Endothelial cell of umbilical vein (primary cell): ENCODE data around the gene NRG3. TPM values are rescaled to one million over a fixed set of nuclear protein-coding genes. Genes with fewer than 3 reads are reported as not detected.

Experiments used
- BruUV-seq: library from RNA; stranded (reverse); fragments of 400-500 nt; replicated peaks from 2 replicates; lab custom pipeline; 2021; lab: Mats Ljungman, UMichigan
- CTCF ChIA-PET: fragments of 300-600, 350-600 bp; sonication (Branson Sonifier 250); formaldehyde crosslinking; loops from one replicate; lab custom pipeline; 2021; ENCODE audit warnings: antibody characterized with exemption, inconsistent platforms; lab: Charles Lee
- POLR2A ChIA-PET: fragments of 300-600, 350-600 bp; sonication (Branson Sonifier 250); formaldehyde crosslinking; loops from one replicate; lab custom pipeline; 2021; ENCODE audit warnings: antibody characterized with exemption, inconsistent platforms; lab: Charles Lee
- DNase-seq: peaks from one replicate; pipeline ENCODE4 v3.0.0-alpha.2; 2011; ENCODE audit warnings: low read depth, low spot score
- FAIRE-seq: peaks from 2 replicates; lab custom pipeline; 2011; peaks lifted over from hg19 to GRCh38; lab: Jason Lieb, UNC
- H2AFZ ChIP-seq: 2 replicates; pipeline ENCODE4 v1.6.0; 2012; ENCODE audit warnings: low read depth, low read length, control low read depth, inconsistent platforms
- H3K27ac ChIP-seq: 2 replicates; pipeline ENCODE4 v1.5.1; 2011; ENCODE audit warnings: low read depth, mild to moderate bottlenecking, control low read depth, low read length, moderate library complexity; ENCODE audit not compliant: insufficient read depth
- H3K27me3 ChIP-seq, 2 experiments: 2 replicates each; pipeline versions ENCODE4 v1.6.0 to v1.6.1; 2011; ENCODE audit warnings: low read length in 2 of 2, mixed read lengths in 1 of 2; ENCODE audit not compliant: control insufficient read depth in 2 of 2, insufficient read depth in 2 of 2
- H3K36me3 ChIP-seq, 2 experiments: 2 replicates in 1 of 2; 3 replicates in 1 of 2; pipeline ENCODE4 v1.5.1; 2011; ENCODE audit warnings: low read length in 2 of 2, mild to moderate bottlenecking in 1 of 2, moderate library complexity in 1 of 2; ENCODE audit not compliant: control insufficient read depth in 2 of 2, insufficient read depth in 2 of 2; ENCODE audit errors: extremely low read depth in 1 of 2
- H3K4me1 ChIP-seq: 3 replicates; pipeline ENCODE4 v1.5.1; 2011; ENCODE audit warnings: mild to moderate bottlenecking, low read length; ENCODE audit not compliant: control insufficient read depth, insufficient read depth; ENCODE audit errors: extremely low read depth
- H3K4me2 ChIP-seq: 2 replicates; pipeline ENCODE4 v1.6.1; 2011; ENCODE audit warnings: low read length, control low read depth, mixed read lengths; ENCODE audit not compliant: insufficient read depth
- H3K4me3 ChIP-seq, 3 experiments: fragments of 200-600 bp in 1 of 3; sonication (generic), shearing (Covaris generic) in 1 of 3; replicated peaks in 1 of 3; 2 replicates each; pipeline ENCODE4 v1.5.1; 2011 to 2016; ENCODE audit warnings: control low read depth in 3 of 3, low read length in 3 of 3, mild to moderate bottlenecking in 2 of 3, inconsistent platforms in 1 of 3, low read depth in 1 of 3, moderate library complexity in 1 of 3; ENCODE audit not compliant: insufficient read depth in 1 of 3
- H3K79me2 ChIP-seq: 2 replicates; pipeline ENCODE4 v1.6.0; 2012; ENCODE audit warnings: low read length, inconsistent platforms; ENCODE audit not compliant: control insufficient read depth, insufficient read depth
- H3K9ac ChIP-seq: replicated peaks from 2 replicates; pipeline ENCODE3; 2011; ENCODE audit warnings: low read length, control low read depth; ENCODE audit not compliant: insufficient read depth; ENCODE audit errors: extremely low read depth
- H3K9me1 ChIP-seq: replicated peaks from 3 replicates; pipeline ENCODE4 v1.6.0; 2011; ENCODE audit warnings: mild to moderate bottlenecking, low read length; ENCODE audit not compliant: control insufficient read depth, insufficient read depth; ENCODE audit errors: extremely low read depth
- H3K9me3 ChIP-seq: replicated peaks from 2 replicates; pipeline ENCODE4 v1.5.1; 2012; ENCODE audit warnings: low read length, inconsistent platforms; ENCODE audit not compliant: control insufficient read depth, insufficient read depth
- H4K20me1 ChIP-seq: replicated peaks from 2 replicates; pipeline ENCODE3; 2011; ENCODE audit warnings: mild to moderate bottlenecking, low read length; ENCODE audit not compliant: control insufficient read depth, insufficient read depth; ENCODE audit errors: extremely low read depth
- EZH2 ChIP-seq: IDR thresholded peaks from 2 replicates; pipeline ENCODE4 v1.6.1; 2012; ENCODE audit warnings: borderline replicate concordance, low read depth, mild to moderate bottlenecking, moderate library complexity, low read length, inconsistent platforms; ENCODE audit not compliant: severe bottlenecking
- FOS ChIP-seq: IDR thresholded peaks from 2 replicates; pipeline ENCODE4 v1.6.1; 2011; ENCODE audit warnings: mild to moderate bottlenecking, low read length, moderate library complexity, borderline replicate concordance; ENCODE audit not compliant: insufficient read depth
- JUN ChIP-seq: IDR thresholded peaks from 2 replicates; pipeline ENCODE4 v1.6.1; 2011; ENCODE audit warnings: borderline replicate concordance, low read depth; ENCODE audit not compliant: insufficient read length, insufficient read depth
- MAX ChIP-seq: IDR thresholded peaks from 2 replicates; pipeline ENCODE4 v1.6.1; 2011; ENCODE audit not compliant: insufficient read depth, insufficient read length
- MYC ChIP-seq: IDR thresholded peaks from one replicate; pipeline ENCODE4 v1.6.1; 2011; ENCODE audit warnings: mild to moderate bottlenecking, low read depth, low read length
- POLR2A ChIP-seq: IDR thresholded peaks from 2 replicates; pipeline ENCODE4 v1.6.1; 2012; ENCODE audit warnings: low read depth, mild to moderate bottlenecking, control low read depth, low read length
- POLR2AphosphoS5 ChIP-seq: IDR thresholded peaks from 2 replicates; pipeline ENCODE4 v1.6.1; 2012; ENCODE audit warnings: low read depth, mild to moderate bottlenecking, control low read depth, low read length, moderate library complexity; ENCODE audit not compliant: insufficient read depth
- dilution Hi-C: fragments of 300-500 bp; cut with MboI; formaldehyde crosslinking; loops from one replicate; pipeline ENCODE4 v1.15.0; 2019; ENCODE audit warnings: low sequenced_read_pairs; ENCODE audit not compliant: extremely low pct_ligation_motif_present
- intact Hi-C: fragments of 100-400 bp; cut with micrococcal nuclease; formaldehyde crosslinking; loops from one replicate; pipeline ENCODE4 v1.10.0; 2022
- polyA plus RNA-seq, 4 experiments: library from polyadenylated mRNA; depleted of rRNA in 3 of 4; stranded (reverse) in 3 of 4; unstranded in 1 of 4; fragments of >200 nt; gene quantifications; 2 replicates each; pipeline versions ENCODE4 v1.2.1 to v1.2.3, GENCODE V29; 2011 to 2012; ENCODE audit warnings: missing spikeins in 1 of 4
- total RNA-seq: library from RNA; stranded (reverse); gene quantifications from 2 replicates; pipeline ENCODE4 v1.2.3, GENCODE V29; 2021
- TF ChIP-seq, protein P1 (sequence below), 2 donors: IDR thresholded peaks; 1 replicate in 1 of 2; 2 replicates in 1 of 2; pipeline ENCODE4 v1.5.1; 2011; ENCODE audit warnings: low read length in 2 of 2, mild to moderate bottlenecking in 2 of 2, moderate library complexity in 2 of 2, control low read depth in 1 of 2, inconsistent platforms in 1 of 2, low read depth in 1 of 2; ENCODE audit not compliant: insufficient read depth in 1 of 2; ENCODE audit errors: extremely low read depth in 1 of 2

Gene NRG3
- total and polyA plus RNA-seq, 2 donors (not counting 3 experiments of a cell fraction or from before 2014, with no cell fraction given) = 1.9 to 3.9 TPM

DNA sequence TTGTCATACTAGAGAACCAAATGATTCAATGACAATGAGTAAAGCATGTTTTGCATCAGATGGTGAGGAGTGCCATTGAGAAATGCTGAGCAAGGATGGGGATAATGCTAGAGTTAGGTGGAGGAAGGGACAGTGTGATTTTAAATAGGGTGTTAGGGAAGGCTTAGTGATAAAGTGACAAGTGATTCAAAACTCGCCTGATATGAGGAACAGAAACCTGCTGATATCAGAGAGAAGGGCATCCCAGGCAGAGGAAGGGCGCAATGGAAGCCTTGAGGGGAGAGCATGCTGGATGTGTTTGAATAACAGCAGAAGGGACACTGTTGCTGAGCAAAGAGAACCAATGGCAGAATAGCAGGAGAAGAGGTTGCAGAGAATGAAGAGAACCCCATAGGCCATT is 196.2 kb downstream of the NRG3 start:
- dilution Hi-C loops (no loop called here), intact Hi-C loops (no loop called here)
- Histone ChIP-seq H3K9me1 (no peaks in the 10 kb centered on the region), H3K27me3 (no peaks in the 10 kb centered on the region), H4K20me1 (no peaks in the 10 kb centered on the region), H3K36me3 (no peaks in the 10 kb centered on the region), H3K4me3 (no peak overlapping the region), H2AFZ (no peak overlapping the region), H3K27ac (no peak overlapping the region), H3K4me2 (no peak overlapping the region), H3K9me3 (no peaks in the 10 kb centered on the region), H3K4me1 (peaks cover 5% of the 10 kb centered on the region), H3K79me2 (no peaks in the 10 kb centered on the region), H3K9ac (no peak overlapping the region)
- BruUV-seq = no TSS peak
- DNase-seq (no peak), FAIRE-seq (no peak)
- POLR2A ChIA-PET = no interaction called here
- CTCF ChIA-PET = no interaction called here
- TF ChIP-seq FOS = no peak
- TF ChIP-seq EZH2 = no peak
- TF ChIP-seq MYC = no peak
- no peak for TF ChIP-seq MAX
- TF ChIP-seq POLR2A = no peak
- TF ChIP-seq JUN = no peak
- TF ChIP-seq, protein P1, sequence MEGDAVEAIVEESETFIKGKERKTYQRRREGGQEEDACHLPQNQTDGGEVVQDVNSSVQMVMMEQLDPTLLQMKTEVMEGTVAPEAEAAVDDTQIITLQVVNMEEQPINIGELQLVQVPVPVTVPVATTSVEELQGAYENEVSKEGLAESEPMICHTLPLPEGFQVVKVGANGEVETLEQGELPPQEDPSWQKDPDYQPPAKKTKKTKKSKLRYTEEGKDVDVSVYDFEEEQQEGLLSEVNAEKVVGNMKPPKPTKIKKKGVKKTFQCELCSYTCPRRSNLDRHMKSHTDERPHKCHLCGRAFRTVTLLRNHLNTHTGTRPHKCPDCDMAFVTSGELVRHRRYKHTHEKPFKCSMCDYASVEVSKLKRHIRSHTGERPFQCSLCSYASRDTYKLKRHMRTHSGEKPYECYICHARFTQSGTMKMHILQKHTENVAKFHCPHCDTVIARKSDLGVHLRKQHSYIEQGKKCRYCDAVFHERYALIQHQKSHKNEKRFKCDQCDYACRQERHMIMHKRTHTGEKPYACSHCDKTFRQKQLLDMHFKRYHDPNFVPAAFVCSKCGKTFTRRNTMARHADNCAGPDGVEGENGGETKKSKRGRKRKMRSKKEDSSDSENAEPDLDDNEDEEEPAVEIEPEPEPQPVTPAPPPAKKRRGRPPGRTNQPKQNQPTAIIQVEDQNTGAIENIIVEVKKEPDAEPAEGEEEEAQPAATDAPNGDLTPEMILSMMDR (IDR thresholded peaks at IDR 0.05; ENCODE audit: extremely low read depth in 1 of 2, insufficient read depth in 1 of 2, low read depth in 1 of 2, low read length in 2 of 2) = no peak
- TF ChIP-seq POLR2AphosphoS5 = no peak
